ENCODE measurements around the gene WNK1.

WNK1 gene

GRCh38 chr12:880656-881055, 128.3 kb downstream of the WNK1 start:
- H3K4me3 ChIP-seq (replicated peaks; ENCODE audit: low read depth, low read length), result no peak overlapping the region
- TF ChIP-seq CTCF (IDR thresholded peaks at IDR 0.05; ENCODE audit: low read length, missing control alignments), result no peak

GRCh38 chr12:884746-885414, 132.5 kb downstream of the WNK1 start:
- no peak overlapping the region for H3K4me3 ChIP-seq (replicated peaks; ENCODE audit: low read depth, low read length)
- no peak for DNase-seq (ENCODE audit: low read depth)
- TF ChIP-seq CTCF (IDR thresholded peaks at IDR 0.05; ENCODE audit: low read length, missing control alignments), result no peak

More at GRCh38 chr12:880656-881055, 128.3 kb downstream of the WNK1 start:
- DNase-seq (ENCODE audit: low read depth), result no peak

- H3K4me3 ChIP-seq (replicated peaks; ENCODE audit: low read depth, low read length), result no peak overlapping the region
- no peak for TF ChIP-seq CTCF (IDR thresholded peaks at IDR 0.05; ENCODE audit: low read length, missing control alignments)
These were observed 133.3 kb downstream of the WNK1 start for GRCh38 chr12:885701-886100.

GRCh38 chr12:886206-886605, 133.8 kb downstream of the WNK1 start:
- H3K4me3 ChIP-seq (replicated peaks; ENCODE audit: low read depth, low read length), result no peak overlapping the region
- no peak for DNase-seq (ENCODE audit: low read depth)
- TF ChIP-seq CTCF (IDR thresholded peaks at IDR 0.05; ENCODE audit: low read length, missing control alignments), result no peak

More at GRCh38 chr12:885701-886100, 133.3 kb downstream of the WNK1 start:
- no peak for DNase-seq (ENCODE audit: low read depth)

- no peak overlapping the region for H3K4me3 ChIP-seq (replicated peaks; ENCODE audit: low read depth, low read length)
- TF ChIP-seq CTCF (IDR thresholded peaks at IDR 0.05; ENCODE audit: low read length, missing control alignments), result no peak
- no peak for DNase-seq (ENCODE audit: low read depth)
These were observed 141.8 kb downstream of the WNK1 start for GRCh38 chr12:894226-894625.

- no peak for DNase-seq (ENCODE audit: low read depth)
- no peak for TF ChIP-seq CTCF (IDR thresholded peaks at IDR 0.05; ENCODE audit: low read length, missing control alignments)
- no peak overlapping the region for H3K4me3 ChIP-seq (replicated peaks; ENCODE audit: low read depth, low read length)
These were observed 143.7 kb downstream of the WNK1 start for GRCh38 chr12:896031-896430.

- TF ChIP-seq CTCF (IDR thresholded peaks at IDR 0.05; ENCODE audit: low read length, missing control alignments), result no peak
- DNase-seq (ENCODE audit: low read depth), result no peak
- no peak overlapping the region for H3K4me3 ChIP-seq (replicated peaks; ENCODE audit: low read depth, low read length)
These were observed 145.0 kb downstream of the WNK1 start for GRCh38 chr12:897386-897785.
